G401 (cell line): Measurements from ENCODE around the gene TEX53. TPM values are rescaled to one million over a fixed set of nuclear protein-coding genes. Genes with fewer than 3 reads are reported as not detected.

Source experiments
- DNase-seq: peaks from one replicate; pipeline ENCODE4 v3.0.0-alpha.2; 2015; ENCODE audit warnings: low spot score
- in situ Hi-C: cut with HindIII; loops from 2 replicates; pipeline ENCODE4 v1.10.0; 2016; ENCODE audit warnings: low sequenced_read_pairs, mixed read lengths
- total RNA-seq: library from RNA; depleted of rRNA; stranded (reverse); fragments of >200 nt; shearing (Covaris generic); gene quantifications from 2 replicates; pipeline ENCODE4 v1.2.3, GENCODE V29; 2014

Gene TEX53
- total RNA-seq, 1 experiment from 2014 or later = not detected

DNA sequence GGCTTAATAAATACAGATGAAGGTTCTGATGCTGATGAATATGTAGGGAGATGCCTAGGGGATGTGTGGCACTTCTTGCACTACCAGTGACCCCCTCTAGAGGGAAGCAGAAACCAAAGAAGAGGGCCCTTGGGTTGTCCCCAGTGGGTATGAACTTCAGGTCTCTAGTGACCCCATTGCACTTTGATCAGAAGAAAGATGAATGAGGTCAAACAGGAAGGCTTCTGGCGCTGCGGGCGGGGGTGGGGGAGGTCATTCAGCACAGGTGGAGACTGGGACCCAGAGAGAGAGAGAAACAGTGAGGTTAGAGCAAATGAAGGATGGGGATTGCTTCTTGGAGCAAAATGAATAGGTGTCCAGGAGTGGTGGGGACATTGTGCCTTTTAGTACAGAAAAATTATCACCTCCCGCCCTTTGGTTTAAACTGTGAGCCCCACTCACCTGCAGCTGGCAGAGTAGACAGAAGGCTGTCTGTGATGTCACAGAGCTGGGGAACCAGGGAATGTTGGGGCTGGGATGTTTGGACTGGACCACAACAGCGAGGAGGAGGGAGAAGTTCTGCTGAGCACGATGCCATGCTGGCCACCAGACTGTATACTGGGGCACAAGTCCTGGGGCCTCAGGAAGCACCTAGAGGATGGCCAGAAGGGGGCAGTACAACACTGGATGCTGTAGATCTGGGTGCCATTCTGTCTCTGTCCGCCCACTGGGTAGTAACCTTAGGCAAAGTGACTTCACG is 24.2 kb upstream of the TEX53 start, which contains the start of gene TEX48:
Gene TEX48 (minus strand): TSS at position 599 of the 739 bp plus-strand sequence. CDS start 10,469 bp downstream, outside the sequence.
- in situ Hi-C loops = no loop called here
- peak; percentile 37 for DNase-seq

DNA sequence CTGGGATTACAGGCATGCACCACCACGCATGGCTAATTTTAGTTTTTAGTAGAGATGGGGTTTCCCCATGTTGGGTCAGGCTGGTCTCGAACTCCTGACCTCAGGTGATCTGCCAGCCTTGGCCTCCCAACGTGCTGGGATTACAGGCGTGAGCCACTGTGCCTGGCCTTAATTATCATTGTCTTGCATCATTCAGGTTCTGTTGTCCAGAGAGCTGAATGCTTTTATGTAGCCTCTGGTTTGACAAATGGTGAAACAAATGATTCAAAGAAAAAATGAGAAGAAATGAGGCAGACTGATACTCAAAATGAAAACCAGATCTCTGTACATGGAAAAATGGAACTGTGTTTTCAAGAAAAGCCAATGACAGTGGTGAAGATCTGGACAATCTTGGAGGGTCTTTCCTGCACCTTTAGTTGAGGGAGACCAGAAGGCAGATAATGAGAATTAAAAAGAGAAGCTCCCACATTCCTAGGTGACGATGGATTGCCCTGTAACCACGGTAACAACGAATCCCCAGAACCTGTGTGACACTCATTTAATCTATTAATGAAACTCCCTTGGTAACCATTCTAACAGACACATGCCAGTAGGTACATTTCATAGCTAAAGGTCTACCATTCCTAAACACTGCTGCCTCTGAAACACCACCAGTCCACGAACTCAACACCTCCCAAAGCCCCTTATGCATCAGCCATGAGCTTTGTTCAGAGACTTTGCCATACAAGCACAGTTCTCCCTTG is 22.8 kb upstream of the TEX53 start:
- in situ Hi-C loops = no loop called here
- no peak for DNase-seq

DNA sequence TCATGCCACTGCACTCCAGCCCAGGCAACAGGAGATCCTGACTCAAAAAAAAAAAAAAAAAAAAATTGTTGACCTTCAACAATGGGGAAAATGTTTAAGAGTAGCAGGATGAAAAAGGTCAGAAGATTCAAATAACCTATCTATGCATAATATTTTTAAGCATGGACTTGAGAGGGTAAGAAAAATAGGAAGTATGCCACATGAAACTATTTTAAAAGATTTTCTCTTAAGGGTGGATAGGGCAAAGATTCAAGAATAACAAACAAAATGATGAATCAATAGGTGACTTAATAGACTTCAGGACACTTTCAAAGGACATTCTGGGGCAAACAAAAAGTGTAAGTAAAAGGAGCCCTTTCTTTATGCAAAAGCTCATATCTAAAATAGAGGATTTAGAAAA is 21.2 kb upstream of the TEX53 start:
- in situ Hi-C loops = no loop called here
- DNase-seq = no peak

DNA sequence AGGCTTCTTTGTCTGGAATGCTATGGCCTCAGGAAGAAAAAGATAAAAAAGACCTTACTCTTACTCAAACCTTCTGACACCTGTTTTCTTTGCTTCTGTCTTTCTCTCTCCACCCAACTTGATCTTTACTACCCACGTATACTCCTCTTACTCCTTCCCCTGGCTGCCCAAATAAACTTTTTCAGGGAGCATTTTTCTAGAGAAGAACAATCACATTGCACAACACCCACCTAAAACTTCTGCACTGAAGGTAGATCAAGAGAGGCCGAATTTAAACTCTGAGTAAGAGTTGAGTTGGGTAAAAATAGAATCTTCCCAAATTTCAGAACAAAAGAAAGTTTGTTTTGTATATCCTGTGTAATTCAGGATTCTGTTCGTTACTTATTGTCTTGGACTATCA is 20.5 kb upstream of the TEX53 start:
- in situ Hi-C loops = no loop called here
- DNase-seq = no peak

DNA sequence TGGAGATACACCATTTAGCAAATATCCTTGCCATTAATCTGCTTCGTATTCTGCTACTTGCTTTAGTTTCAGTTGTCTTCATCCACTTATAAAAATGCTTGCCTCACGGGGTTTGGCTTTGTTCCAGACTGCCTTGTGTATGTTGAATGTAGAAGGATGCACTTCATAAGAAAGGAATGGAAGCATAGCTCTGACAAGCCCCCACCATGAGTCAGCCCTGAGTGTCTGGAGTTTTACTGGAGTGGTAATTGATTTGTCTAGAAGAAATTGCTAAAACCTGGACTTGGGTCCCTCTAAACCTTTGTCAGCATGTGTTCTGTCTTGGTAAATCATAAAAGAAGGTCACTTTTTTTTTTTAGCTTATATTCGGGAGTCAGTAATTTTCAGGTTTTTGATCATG is 19.8 kb upstream of the TEX53 start:
- in situ Hi-C loops = no loop called here
- no peak for DNase-seq

DNA sequence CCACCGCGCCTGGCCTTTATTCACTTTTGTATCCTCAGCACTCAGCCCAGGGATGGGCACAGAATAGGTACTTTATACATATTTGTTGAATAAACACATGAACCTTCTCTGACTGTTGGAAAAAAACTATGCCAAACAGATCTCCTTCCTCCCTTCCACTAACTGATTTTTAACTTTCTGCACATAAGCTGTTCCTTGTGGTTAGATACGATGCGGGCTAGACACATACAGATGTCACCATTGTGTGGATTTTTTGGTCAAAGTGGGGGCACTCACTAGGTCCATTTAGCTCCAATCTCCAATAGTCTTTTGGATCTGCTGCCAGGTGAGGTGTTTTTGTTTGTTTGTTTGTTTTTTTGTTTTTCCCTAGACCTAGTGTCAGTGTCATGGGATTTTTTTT is 19.3 kb upstream of the TEX53 start:
- in situ Hi-C loops = no loop called here

DNA sequence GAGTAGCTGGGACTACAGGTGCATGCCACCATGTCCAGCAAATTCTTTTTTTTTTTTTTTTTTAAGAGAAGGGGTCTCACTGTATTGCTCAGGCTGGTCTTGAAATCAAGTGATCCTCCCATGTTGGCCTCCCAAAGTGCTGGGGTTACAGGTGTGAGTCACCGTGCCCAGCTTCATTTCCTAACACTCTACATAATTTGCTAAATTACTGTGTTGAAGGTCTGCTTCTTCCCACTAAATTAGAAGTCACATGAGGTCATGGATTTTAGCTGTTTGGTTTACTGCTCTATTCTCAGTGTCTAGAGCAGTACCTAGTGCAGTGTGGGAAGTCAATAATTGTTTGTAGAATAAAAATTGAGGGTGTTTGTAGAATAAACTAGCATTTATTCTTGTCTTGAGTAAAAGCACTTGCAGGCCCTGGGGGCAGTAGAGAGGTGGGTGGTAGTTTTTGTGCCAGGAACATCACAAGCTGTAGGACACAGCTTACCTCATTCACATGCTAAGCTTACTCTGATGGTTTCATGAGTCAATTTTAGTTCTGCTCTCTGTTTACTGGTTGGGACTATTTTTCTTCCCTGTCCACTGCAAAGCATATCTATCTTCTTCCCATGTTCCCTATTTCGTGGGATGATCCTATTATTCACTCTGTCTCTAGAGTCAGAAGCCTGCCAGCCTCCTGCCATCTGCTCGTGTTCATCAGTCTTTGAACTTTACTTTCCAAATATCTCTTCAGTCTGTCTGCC is 17.4 kb upstream of the TEX53 start:
- DNase-seq = no peak
- in situ Hi-C loops = no loop called here

More for the DNA sequence above, 19.3 kb upstream of the TEX53 start:
- DNase-seq = no peak

DNA sequence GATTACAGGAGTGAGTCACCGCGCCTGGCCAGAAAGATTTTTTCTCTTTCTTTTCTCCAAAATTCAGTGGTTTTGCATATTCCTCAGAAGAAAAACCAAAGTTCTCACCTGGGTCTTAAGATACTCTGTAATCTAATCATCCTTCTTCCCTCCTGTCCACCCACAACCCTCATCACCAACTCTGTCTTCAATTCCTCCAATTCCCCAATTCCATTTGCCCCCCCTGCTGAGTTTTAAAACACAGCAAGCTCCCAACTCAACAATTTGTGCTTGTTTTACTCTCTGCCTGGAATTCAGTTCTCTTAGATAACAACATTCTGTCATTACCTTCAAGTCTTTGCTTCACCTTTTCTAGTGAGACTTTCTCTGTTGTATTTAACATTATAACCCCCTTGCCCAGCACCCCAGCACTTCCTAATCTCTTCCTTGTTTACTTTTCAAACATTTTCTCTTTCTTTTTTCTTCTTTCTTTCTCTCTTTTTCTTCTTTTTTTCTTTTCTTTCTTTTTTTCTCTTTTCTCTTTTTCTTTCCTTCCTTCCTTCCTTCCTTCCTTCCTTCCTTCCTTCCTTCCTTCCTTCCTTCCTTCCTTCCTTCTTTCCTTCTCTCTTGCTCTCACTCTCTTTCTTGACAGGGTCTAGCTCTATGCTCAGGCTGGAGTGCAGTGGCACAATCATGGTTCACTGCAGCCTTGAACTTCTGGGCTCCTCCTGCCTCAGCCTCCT is 16.6 kb upstream of the TEX53 start:
- in situ Hi-C loops = no loop called here
- DNase-seq = no peak

DNA sequence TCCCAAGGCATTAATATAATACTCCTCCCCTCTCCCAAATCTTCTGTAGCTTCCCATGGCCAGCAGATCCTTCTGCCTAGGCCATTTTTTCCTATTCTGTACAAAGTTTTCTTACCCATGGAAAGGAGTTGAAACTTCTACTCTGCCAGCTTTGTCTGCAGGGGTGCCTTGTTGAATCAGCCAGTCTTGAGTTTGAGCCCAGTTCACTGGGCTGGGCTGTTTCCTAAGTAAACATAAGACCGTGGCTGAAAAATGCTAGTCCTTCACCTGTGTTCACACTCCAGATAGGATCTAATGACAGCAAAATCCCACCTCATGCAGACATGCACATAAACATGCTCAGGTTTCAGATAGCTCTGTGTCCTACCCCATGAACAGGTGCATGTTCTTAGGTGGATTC is 14.0 kb upstream of the TEX53 start:
- in situ Hi-C loops = no loop called here
- no peak for DNase-seq

DNA sequence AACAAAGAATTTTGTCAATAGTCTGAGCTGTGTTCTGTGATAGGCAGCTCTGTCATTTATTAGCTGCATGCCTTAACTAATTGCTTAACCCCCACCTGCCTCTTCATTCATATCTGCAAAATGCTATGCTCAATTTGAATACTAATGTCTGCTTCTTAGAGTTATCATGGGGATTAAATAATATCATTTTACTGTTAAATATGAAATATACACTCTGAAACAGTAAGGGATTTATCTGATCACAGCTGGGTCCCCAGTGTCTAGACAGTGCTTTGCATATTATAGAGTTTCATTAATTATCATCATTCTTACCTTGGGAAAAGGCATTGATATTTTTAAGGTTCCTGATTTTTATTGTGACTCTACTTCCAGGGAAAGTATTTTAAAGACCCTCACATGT is 12.4 kb upstream of the TEX53 start:
- in situ Hi-C loops = no loop called here
- no peak for DNase-seq

DNA sequence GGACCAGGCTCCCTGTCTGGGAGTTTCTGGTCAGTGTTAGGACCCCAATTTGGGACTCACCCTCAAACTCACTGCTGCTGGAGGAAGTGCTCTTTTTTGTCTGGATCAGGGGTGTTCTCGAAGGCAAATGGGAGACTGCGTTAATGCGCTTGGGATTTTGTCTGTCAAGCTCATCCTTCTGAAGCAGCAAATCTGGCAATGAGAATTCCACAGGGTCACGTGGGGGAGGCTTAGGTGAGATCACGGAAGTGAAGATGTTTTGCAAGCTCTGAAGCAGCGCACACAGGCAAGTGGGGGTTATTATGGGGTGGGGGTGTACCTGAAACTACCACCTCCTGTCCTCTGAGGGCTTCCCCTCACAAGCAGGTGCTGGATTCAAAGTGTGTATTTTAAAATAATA is 10.5 kb upstream of the TEX53 start:
- in situ Hi-C loops = no loop called here
- DNase-seq = no peak

DNA sequence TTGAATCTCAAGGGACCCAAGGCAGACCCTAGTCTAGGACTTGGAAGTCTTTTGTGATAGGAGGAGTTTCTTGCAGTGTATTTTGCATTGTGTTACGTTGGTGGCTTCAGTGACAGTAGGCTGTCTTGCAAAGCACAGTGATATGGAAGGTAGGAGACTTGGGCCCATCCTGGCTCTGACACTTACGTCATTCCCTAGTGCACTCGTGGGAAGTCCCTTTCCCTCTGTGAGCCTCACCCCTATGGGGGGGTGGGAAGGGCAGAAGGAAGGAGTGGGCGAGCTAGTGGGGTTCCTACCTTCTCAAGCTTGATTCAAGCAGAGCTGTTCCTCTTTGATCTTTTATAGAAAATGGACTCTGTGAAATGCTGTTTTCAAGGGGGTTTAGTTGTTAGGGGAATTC is 9.2 kb upstream of the TEX53 start:
- in situ Hi-C loops = no loop called here
- DNase-seq = no peak

DNA sequence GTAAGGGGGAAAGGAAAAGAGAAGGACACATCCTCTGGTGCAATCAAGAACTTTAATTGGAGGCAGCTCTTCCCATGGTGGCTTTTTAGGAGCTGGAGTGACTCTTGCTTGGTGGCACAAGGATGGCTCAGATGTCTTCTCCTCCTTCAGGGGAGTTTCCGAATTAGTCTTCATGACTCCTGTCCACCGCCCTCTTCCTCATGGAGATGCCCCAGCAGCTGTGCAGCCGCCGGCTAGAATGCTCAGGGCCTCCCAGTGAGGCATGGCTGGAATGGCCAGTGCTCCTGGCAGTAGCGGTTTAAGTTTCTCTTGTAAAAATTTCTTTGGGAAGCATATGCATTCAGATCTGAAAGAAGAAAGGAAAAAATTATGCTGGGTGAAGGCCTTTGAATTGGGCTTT is 8.8 kb upstream of the TEX53 start:
- no peak for DNase-seq
- in situ Hi-C loops = no loop called here

DNA sequence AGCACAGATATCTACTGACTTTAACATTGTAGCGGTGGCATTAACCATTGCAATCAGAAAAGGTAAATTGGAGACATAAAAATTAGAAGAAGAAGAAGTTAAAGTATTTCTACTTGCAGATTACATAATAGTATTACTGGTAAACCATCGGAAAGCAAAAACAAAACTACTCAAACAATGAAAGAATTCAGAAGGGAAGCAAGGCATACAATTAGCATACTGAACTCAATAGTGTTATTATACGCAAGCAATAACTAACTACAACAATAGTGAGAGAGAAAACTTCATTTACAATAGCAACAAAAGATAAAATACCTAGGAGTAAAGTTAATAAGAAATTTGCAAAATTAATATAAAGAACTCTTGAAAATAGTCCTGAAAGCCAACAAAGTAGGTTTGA is 6.6 kb upstream of the TEX53 start:
- in situ Hi-C loops = no loop called here
- DNase-seq = no peak

DNA sequence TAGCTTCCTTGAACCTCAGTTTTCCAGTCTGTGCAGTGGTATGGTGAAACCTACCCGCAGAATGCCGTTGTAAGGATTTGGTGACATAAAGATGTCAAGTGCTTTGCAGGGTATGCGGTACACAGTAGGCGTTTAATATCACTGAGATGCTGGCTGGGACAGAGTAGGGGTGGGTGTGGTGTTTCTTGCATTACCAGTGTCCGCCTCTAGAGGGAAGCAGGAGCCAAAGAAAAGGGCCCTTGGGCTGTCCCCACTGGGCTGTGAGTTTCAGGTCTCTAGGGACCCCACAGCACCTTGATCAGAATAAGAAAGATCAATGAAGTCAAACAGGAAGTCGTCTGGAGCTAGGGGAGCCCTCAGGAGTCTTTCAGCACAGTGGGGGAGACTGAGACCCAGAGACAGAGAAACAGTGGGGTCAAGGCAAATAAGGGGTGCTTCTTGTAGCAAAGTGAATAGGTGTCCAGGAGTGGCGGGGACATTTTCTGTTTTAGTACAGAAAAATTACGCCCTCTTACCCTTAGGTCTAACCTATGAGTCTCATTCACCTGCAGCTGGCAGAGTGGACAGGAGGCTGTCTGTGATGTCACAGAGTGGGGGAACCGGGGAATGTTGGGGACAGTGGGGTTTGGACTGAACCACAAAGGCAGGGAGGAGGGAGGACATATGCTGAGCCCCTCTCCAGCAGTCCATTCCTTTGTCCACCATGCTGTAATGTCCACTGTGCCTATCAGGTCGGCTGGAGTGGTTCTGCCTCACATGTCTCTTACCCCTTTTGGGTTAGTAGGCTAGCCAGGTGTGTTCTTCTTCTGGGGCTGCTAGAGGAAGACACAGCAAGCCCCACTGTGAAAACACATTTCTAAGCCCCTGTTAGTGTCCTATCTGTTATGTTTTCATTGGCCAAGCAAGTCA is 4.7 kb upstream of the TEX53 start:
- peak; percentile 19 for DNase-seq
- in situ Hi-C loops = no loop called here

DNA sequence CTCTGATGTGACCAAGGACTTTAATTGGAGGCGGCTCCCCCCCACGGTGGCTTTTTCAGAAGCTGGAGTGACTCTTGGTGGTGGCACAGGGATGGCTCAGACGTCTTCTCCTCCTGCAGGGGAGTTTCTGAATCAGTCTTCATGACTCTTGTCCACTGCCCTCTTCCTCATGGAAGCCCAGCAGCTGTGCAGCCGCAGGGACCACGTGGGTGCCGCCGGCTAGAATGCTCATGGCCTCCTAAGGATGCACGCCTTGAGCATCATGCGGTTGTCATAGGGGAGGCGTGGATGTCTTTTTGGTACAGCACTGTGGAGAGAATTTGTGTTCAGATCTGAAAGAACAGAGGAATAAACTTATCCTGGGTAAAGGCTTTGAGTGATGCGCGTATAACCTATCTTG is 1.3 kb downstream of the TEX53 start:
- in situ Hi-C loops = no loop called here
- no peak for DNase-seq

DNA sequence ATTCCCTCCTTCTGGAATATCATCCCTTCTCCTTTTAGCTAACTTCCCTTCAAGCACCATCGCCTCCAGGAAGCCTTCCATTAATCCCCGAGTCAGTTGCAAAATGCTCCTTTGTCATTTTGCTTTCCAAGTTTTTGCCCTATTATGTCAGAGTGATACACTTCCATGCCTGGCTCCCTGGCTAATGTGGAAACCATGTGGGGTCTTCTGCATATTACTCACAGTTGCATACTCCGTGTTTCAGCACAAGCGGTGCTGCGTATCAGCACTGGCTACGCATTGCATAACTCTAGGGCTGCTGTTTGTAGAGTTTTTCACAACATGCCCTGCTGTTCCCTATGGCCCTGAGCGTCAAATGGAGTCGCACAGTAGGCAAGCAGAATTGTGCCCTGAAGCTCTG is 1.9 kb downstream of the TEX53 start:
- in situ Hi-C loops = no loop called here

DNA sequence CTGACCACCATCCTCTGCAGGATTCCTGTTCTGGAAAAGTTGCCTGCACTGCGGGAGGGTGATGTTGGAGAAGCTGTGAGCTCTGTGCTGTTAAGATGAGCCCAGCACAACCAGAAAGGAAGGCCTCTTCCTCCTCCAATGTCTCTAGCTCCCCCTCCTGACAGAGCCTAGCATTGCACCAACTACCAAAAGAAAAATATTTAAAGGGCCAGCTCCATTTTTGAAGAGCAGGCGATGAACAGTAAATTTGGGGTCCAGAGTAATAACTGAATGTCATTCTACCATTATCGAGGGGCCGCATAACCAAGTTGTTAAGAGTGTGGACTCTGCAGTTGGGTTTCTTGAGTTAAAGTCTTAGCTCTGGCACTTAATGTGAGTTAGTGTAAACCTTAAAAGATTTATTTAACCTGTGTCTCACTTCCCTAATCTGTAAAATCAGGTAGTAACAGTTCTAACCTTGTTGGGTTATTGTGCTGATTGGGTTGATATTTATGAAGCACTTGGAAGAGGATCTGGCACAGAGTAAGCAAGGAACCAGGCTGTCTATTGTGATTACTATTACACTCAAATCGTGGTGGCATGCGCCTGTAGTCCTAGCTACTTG is 3.9 kb downstream of the TEX53 start:
- DNase-seq = peak; percentile 53
- in situ Hi-C loops = no loop called here

More for the DNA sequence above, 1.9 kb downstream of the TEX53 start:
- no peak for DNase-seq
